ENCODE results near the gene ADAM17. TPM values are rescaled to one million over a fixed set of nuclear protein-coding genes. Genes with fewer than 3 reads are reported as not detected.
"Not testable (repeated sequence)": the region's sequence is repeated elsewhere in the genome, so short reads cannot be mapped to it uniquely, and the experiment has no call there.

Gene ADAM17
- total RNA-seq, 4 donors from 2014 or later: 25.1 to 73.1 (median 44.1) TPM

- DNase-seq (ENCODE audit: low spot score) (peak; percentile 50), ATAC-seq (ENCODE audit: low FRiP score) (peak; percentile 94)
- no peak for TF ChIP-seq CTCF (IDR thresholded peaks at IDR 0.05)
These were observed 10.0 kb upstream of the ADAM17 start for GRCh38 chr2:9565436-9566153.

- ATAC-seq (ENCODE audit: low FRiP score): no peak
- DNase-seq (ENCODE audit: low spot score): no peak
- TF ChIP-seq CTCF (IDR thresholded peaks at IDR 0.05): no peak
These were observed 5.0 kb upstream of the ADAM17 start for GRCh38 chr2:9560628-9561027.

DNA sequence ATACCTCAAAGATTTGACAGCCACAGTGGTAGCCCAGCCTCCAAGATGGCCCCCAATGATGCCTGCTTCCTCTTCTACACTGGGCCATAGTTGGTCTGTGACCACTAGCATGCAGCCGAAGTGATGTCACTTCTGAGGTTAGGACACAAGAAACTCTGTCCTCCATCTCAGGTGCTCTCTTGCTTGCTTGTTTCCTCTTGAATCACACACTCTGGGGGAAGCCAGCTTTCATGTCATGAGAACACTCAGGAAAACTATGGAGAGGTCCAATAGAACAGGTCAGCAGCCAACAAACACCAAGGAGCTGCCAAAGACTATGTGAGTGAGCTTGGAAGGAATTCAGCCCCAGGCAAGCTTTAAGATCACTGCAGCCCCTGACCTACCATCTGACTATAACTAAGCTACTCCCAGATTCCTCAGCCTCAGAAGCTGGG lies 3.3 kb upstream of the ADAM17 start:
- ATAC-seq (ENCODE audit: low FRiP score) (peak; percentile 37), DNase-seq (ENCODE audit: low spot score) (no peak)
- TF ChIP-seq CTCF (IDR thresholded peaks at IDR 0.05): no peak

DNA sequence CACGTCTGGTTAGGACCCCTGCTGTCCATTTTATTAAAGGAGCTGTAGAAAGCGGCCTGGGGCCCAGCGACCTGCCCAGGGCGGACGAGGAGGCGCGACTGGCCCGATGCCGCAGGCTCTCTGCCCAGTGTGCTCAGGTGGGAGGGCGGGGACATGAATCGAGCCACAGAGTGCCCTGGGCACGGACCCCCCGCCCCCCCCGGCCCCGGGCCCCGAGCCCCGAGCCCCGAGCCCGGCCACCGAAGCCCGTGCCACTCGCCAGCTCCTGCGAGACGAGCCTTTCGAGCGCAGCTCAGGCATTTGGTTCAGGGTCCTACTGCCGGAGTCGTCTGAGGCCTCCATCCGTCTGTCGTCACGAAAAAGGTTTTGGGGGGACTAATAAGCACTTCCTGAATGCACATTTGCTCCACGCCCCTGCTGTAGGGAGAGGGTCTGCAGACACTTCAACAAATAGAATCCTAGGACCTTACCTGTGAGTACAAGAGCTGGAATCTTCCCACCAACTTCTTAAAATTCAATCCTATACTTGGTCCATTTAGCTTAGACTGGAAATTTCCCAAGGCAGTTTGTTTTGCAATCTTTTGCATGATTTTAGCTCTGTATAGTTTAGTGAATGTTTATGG lies 602 bp upstream of the ADAM17 start:
- DNase-seq (ENCODE audit: low spot score) (no peak), ATAC-seq (ENCODE audit: low FRiP score) (peak; percentile 47)
- TF ChIP-seq CTCF (IDR thresholded peaks at IDR 0.05): no peak

DNA sequence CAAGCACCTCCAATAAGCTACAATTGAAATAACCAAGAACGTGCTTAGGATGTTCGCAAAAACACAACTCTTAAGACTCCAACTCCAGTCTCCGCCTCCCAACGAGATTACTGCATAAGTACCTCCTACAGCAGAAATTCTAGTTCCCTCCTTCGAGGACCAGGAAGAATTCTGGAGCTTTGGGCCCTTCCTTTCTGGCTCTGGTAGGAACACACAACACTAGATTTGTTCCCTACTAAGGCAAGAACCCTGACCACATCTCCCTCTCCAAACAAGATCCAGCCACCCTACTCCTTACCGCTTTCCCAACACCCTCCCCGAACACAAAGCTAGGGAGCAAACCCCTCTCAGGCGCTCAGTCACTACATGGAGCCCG lies 721 bp downstream of the ADAM17 start:
- ATAC-seq (ENCODE audit: low FRiP score) (no peak), DNase-seq (ENCODE audit: low spot score) (no peak)
- no peak for TF ChIP-seq CTCF (IDR thresholded peaks at IDR 0.05)

GRCh38 chr2:9552219-9553178 lies 3.1 kb downstream of the ADAM17 start:
- ATAC-seq (ENCODE audit: low FRiP score): peak; percentile 17
- no peak for TF ChIP-seq CTCF (IDR thresholded peaks at IDR 0.05)
- DNase-seq (ENCODE audit: low spot score): no peak

- DNase-seq (ENCODE audit: low spot score); ATAC-seq (ENCODE audit: low FRiP score): not testable (repeated sequence)
These were observed 4.7 kb downstream of the ADAM17 start for GRCh38 chr2:9550859-9551391.
